Measurements from ENCODE around the gene THSD4. TPM values are rescaled to one million over a fixed set of nuclear protein-coding genes. Genes with fewer than 3 reads are reported as not detected.

THSD4 gene
- total and polyA plus RNA-seq, 5 donors from 2014 or later: not detected

DNA sequence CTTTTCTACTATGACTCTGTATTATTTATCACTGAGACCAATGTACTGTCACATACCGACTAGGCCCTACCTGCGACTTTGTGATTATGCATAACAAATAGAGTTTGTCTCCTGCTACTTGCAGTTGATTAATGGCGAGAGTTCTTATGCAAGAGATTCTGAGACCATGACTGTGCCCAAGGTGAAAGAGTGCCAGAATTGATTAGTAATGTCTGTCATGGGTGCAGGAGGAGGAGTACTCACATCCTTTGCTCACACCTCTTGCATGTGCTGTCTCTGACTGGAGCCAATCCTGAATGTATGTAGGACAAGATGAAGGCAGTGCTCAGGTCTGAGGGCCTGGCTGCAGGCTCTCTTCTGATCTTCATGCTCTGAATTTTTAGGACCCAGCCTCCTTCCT lies 260.7 kb downstream of the THSD4 start:
- H3K9me3 ChIP-seq (ENCODE audit: control insufficient read depth in 2 of 2, low read length in 2 of 2): peaks cover 2 to 8% of the 10 kb centered on the region in 2 experiments
- H3K27me3 ChIP-seq (ENCODE audit: control insufficient read depth, insufficient read depth, low read length): no peaks in the 10 kb centered on the region
- Mint-ChIP-seq H3K27me3 (peaks cover 5% of the 10 kb centered on the region), H3K4me3 (no peak overlapping the region), H3K27ac (no peak overlapping the region), H3K9me3 (peaks cover 0 to 29% (median 8%) of the 10 kb centered on the region in 7 donors), H3K4me1 (peaks cover 13 to 58% (median 35%) of the 10 kb centered on the region in 4 donors), H3K36me3 (peaks cover 8% of the 10 kb centered on the region)
- peaks cover 24% of the 10 kb centered on the region for H3K4me1 ChIP-seq (ENCODE audit: control insufficient read depth, insufficient read depth, low read length, poor library complexity, severe bottlenecking)
- H3K36me3 ChIP-seq (ENCODE audit: control insufficient read depth, insufficient read depth, low read length): no peaks in the 10 kb centered on the region
- H3K27ac ChIP-seq (ENCODE audit: insufficient read depth, low read length, poor library complexity, severe bottlenecking): no peak overlapping the region
- H3K4me3 ChIP-seq (ENCODE audit: low read depth, low read length): no peak overlapping the region
- DNase-seq (no peak), ATAC-seq (ENCODE audit: low read depth in 2 of 2) (no peak)

DNA sequence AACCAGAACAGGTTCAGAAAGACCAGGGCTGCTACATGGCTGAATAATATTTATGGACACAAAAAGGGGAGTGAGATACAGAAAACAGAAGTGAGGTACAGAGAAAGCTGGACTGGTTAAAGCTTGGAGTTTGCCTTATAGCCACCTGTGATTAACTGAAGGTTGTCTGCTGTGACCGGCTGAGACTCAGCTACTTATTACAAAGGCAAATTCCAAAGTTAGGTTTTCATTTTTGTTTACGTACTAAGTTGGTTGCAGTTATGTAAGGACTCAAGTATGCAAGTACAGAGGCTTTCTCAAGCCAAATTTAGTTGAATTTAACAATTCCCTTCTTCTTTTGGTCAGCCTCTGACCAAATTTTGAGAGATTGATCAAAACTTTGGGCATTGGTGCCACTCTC lies 264.6 kb downstream of the THSD4 start:
- no peak overlapping the region for H3K4me3 ChIP-seq (ENCODE audit: low read depth, low read length)
- Mint-ChIP-seq H3K27ac (no peak overlapping the region), H3K4me3 (no peak overlapping the region), H3K4me1 (peaks cover 0 to 20% (median 14%) of the 10 kb centered on the region in 4 donors), H3K9me3 (peaks cover 0 to 11% (median 4%) of the 10 kb centered on the region in 7 donors), H3K36me3 (peaks cover 8% of the 10 kb centered on the region), H3K27me3 (peaks cover 5% of the 10 kb centered on the region)
- DNase-seq: no peak
- H3K27ac ChIP-seq (ENCODE audit: insufficient read depth, low read length, poor library complexity, severe bottlenecking): no peak overlapping the region
- ATAC-seq (ENCODE audit: low read depth in 2 of 2): no peak
- no peaks in the 10 kb centered on the region for H3K27me3 ChIP-seq (ENCODE audit: control insufficient read depth, insufficient read depth, low read length)
- H3K4me1 ChIP-seq (ENCODE audit: control insufficient read depth, insufficient read depth, low read length, poor library complexity, severe bottlenecking): peaks cover 1% of the 10 kb centered on the region
- H3K36me3 ChIP-seq (ENCODE audit: control insufficient read depth, insufficient read depth, low read length): no peaks in the 10 kb centered on the region
- H3K9me3 ChIP-seq (ENCODE audit: control insufficient read depth in 2 of 2, low read length in 2 of 2): no peaks in the 10 kb centered on the region

GRCh38 chr15:71380345-71380744 lies 265.1 kb downstream of the THSD4 start:
- Histone ChIP-seq H3K27me3 (ENCODE audit: control insufficient read depth, insufficient read depth, low read length) (no peaks in the 10 kb centered on the region), H3K4me3 (ENCODE audit: low read depth, low read length) (no peak overlapping the region), H3K27ac (ENCODE audit: insufficient read depth, low read length, poor library complexity, severe bottlenecking) (no peak overlapping the region), H3K36me3 (ENCODE audit: control insufficient read depth, insufficient read depth, low read length) (no peaks in the 10 kb centered on the region), H3K4me1 (ENCODE audit: control insufficient read depth, insufficient read depth, low read length, poor library complexity, severe bottlenecking) (no peaks in the 10 kb centered on the region), H3K9me3 (ENCODE audit: control insufficient read depth in 2 of 2, low read length in 2 of 2) (no peaks in the 10 kb centered on the region)
- DNase-seq: no peak
- Mint-ChIP-seq H3K4me1 (peaks cover 0 to 16% (median 9%) of the 10 kb centered on the region in 4 donors), H3K27me3 (peaks cover 3% of the 10 kb centered on the region), H3K36me3 (peaks cover 8% of the 10 kb centered on the region), H3K27ac (no peak overlapping the region), H3K4me3 (no peak overlapping the region), H3K9me3 (peaks cover 0 to 11% (median 2%) of the 10 kb centered on the region in 7 donors)
- no peak for ATAC-seq (ENCODE audit: low read depth in 2 of 2)

DNA sequence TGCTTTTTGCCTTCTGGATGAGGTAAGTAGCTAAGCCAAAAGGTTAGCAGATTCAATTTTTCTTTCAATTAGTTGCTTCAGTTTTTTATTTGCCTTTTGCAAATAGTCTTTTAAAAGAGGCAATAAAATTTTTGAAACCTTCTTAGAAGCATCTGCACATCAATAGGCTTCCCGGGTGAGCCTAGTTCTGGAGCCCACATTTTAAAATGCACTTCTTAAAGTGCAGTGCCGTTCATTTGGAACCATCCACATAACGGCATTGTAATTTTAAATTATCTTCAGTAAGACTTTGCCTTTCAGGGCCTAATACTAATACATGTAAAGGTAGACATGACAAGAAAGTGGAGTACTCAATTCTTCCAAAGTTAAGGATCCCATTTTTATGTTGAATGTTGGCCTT lies 269.2 kb downstream of the THSD4 start:
- Mint-ChIP-seq H3K4me3 (no peak overlapping the region), H3K9me3 (peaks cover 0 to 5% (median 0%) of the 10 kb centered on the region in 7 donors), H3K4me1 (peaks cover 0 to 11% (median 4%) of the 10 kb centered on the region in 4 donors), H3K27me3 (peaks cover 16% of the 10 kb centered on the region), H3K27ac (peak overlapping the region in 1 of 3 donors; percentile 10), H3K36me3 (no peaks in the 10 kb centered on the region)
- Histone ChIP-seq H3K36me3 (ENCODE audit: control insufficient read depth, insufficient read depth, low read length) (no peaks in the 10 kb centered on the region), H3K9me3 (ENCODE audit: control insufficient read depth in 2 of 2, low read length in 2 of 2) (no peaks in the 10 kb centered on the region), H3K27ac (ENCODE audit: insufficient read depth, low read length, poor library complexity, severe bottlenecking) (no peak overlapping the region), H3K4me1 (ENCODE audit: control insufficient read depth, insufficient read depth, low read length, poor library complexity, severe bottlenecking) (no peaks in the 10 kb centered on the region), H3K27me3 (ENCODE audit: control insufficient read depth, insufficient read depth, low read length) (peaks cover 16% of the 10 kb centered on the region), H3K4me3 (ENCODE audit: low read depth, low read length) (no peak overlapping the region)
- ATAC-seq (ENCODE audit: low read depth in 2 of 2): no peak
- no peak for DNase-seq

GRCh38 chr15:71385026-71385425 lies 269.8 kb downstream of the THSD4 start:
- Histone ChIP-seq H3K4me3 (ENCODE audit: low read depth, low read length) (no peak overlapping the region), H3K27me3 (ENCODE audit: control insufficient read depth, insufficient read depth, low read length) (peaks cover 16% of the 10 kb centered on the region), H3K36me3 (ENCODE audit: control insufficient read depth, insufficient read depth, low read length) (no peaks in the 10 kb centered on the region), H3K9me3 (ENCODE audit: control insufficient read depth in 2 of 2, low read length in 2 of 2) (no peaks in the 10 kb centered on the region), H3K4me1 (ENCODE audit: control insufficient read depth, insufficient read depth, low read length, poor library complexity, severe bottlenecking) (no peaks in the 10 kb centered on the region), H3K27ac (ENCODE audit: insufficient read depth, low read length, poor library complexity, severe bottlenecking) (no peak overlapping the region)
- ATAC-seq (ENCODE audit: low read depth in 2 of 2): no peak
- no peak for DNase-seq
- no peak overlapping the region for H3K4me3 Mint-ChIP-seq
- H3K4me1 Mint-ChIP-seq: peaks cover 0 to 11% (median 4%) of the 10 kb centered on the region in 4 donors
- peaks cover 0 to 5% (median 0%) of the 10 kb centered on the region in 7 donors for H3K9me3 Mint-ChIP-seq
- peak overlapping the region in 1 of 3 donors; percentile 10 for H3K27ac Mint-ChIP-seq
- H3K36me3 Mint-ChIP-seq: no peaks in the 10 kb centered on the region
- H3K27me3 Mint-ChIP-seq: peaks cover 16% of the 10 kb centered on the region

DNA sequence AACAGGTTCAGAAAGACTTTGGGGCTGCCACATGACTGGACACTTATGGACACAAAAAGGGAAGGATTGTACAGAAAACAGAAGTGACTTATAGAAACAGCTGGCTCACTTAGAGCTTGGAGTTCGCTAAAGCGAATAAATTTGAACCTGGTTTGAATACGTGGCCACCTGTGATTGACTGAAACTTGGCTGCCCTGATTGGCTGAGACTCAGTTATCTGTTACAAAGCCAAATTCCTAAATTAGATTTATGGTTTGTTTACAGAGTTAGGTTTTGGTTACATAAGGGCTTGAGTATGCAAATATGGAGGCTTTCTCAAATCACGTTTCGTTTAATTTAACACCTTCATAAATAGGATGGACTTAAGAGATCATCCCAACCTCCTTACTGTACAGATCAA lies 270.2 kb downstream of the THSD4 start:
- peaks cover 0 to 11% (median 4%) of the 10 kb centered on the region in 4 donors for H3K4me1 Mint-ChIP-seq
- ATAC-seq (ENCODE audit: low read depth in 2 of 2): no peak
- H3K36me3 ChIP-seq (ENCODE audit: control insufficient read depth, insufficient read depth, low read length): no peaks in the 10 kb centered on the region
- H3K27me3 ChIP-seq (ENCODE audit: control insufficient read depth, insufficient read depth, low read length): peaks cover 16% of the 10 kb centered on the region
- peaks cover 0 to 6% (median 0%) of the 10 kb centered on the region in 7 donors for H3K9me3 Mint-ChIP-seq
- peaks cover 16% of the 10 kb centered on the region for H3K27me3 Mint-ChIP-seq
- no peaks in the 10 kb centered on the region for H3K4me1 ChIP-seq (ENCODE audit: control insufficient read depth, insufficient read depth, low read length, poor library complexity, severe bottlenecking)
- H3K9me3 ChIP-seq (ENCODE audit: control insufficient read depth in 2 of 2, low read length in 2 of 2): no peaks in the 10 kb centered on the region
- H3K4me3 ChIP-seq (ENCODE audit: low read depth, low read length): no peak overlapping the region
- DNase-seq: no peak
- no peaks in the 10 kb centered on the region for H3K36me3 Mint-ChIP-seq
- no peak overlapping the region for H3K27ac ChIP-seq (ENCODE audit: insufficient read depth, low read length, poor library complexity, severe bottlenecking)
- H3K27ac Mint-ChIP-seq: peak overlapping the region in 1 of 3 donors; percentile 10
- no peak overlapping the region for H3K4me3 Mint-ChIP-seq

- DNase-seq (no peak), ATAC-seq (ENCODE audit: low read depth in 2 of 2) (no peak)
- no peaks in the 10 kb centered on the region for H3K9me3 ChIP-seq (ENCODE audit: control insufficient read depth in 2 of 2, low read length in 2 of 2)
- H3K27ac ChIP-seq (ENCODE audit: insufficient read depth, low read length, poor library complexity, severe bottlenecking): no peak overlapping the region
- H3K4me1 Mint-ChIP-seq: peaks cover 0 to 11% (median 4%) of the 10 kb centered on the region in 4 donors
- H3K9me3 Mint-ChIP-seq: peaks cover 0 to 6% (median 0%) of the 10 kb centered on the region in 7 donors
- no peak overlapping the region for H3K4me3 Mint-ChIP-seq
- H3K27ac Mint-ChIP-seq: no peak overlapping the region
- H3K36me3 Mint-ChIP-seq: no peaks in the 10 kb centered on the region
- peaks cover 16% of the 10 kb centered on the region for H3K27me3 ChIP-seq (ENCODE audit: control insufficient read depth, insufficient read depth, low read length)
- peaks cover 16% of the 10 kb centered on the region for H3K27me3 Mint-ChIP-seq
- H3K36me3 ChIP-seq (ENCODE audit: control insufficient read depth, insufficient read depth, low read length): no peaks in the 10 kb centered on the region
- H3K4me1 ChIP-seq (ENCODE audit: control insufficient read depth, insufficient read depth, low read length, poor library complexity, severe bottlenecking): no peaks in the 10 kb centered on the region
- H3K4me3 ChIP-seq (ENCODE audit: low read depth, low read length): no peak overlapping the region
These were observed 270.7 kb downstream of the THSD4 start for GRCh38 chr15:71386005-71386404.

DNA sequence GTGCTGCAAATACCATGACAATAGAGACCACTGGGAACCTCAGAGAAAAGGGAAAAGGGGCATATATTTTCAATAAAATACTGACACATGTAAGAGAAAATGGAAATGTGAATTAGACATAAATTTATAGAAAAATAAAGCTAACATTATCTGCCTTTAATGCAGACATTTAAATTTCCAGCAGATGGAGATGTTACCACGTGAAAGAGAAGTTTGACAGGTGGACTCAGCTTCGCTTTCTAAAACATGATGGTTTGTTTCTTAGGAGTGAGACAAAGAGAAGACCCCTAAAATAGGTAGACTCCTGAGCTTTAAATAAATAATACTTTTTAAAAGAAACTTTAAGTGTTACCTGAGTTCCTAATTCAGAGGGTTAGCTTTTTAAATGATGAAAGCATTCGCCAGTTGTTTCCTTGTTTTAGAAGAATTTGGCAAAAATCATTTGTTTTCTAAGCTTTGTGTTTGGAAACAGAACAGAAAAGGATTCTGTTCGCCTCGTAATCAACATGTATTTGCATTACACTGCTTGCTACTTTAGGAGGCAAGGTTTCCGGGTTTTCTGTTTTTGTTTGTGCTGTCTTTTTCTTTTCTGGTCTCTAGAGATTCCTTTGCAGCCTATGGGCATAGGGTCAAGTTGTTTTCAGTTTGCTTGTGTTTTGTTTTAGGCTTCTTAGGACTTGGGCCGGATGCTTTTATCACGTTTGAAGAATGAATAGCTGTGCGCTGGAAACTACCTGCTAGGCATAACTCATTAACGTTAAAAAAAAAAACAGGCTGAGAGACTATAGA lies 271.4 kb downstream of the THSD4 start:
- Mint-ChIP-seq H3K27me3 (peaks cover 16% of the 10 kb centered on the region), H3K9me3 (peaks cover 0 to 6% (median 2%) of the 10 kb centered on the region in 7 donors), H3K27ac (no peak overlapping the region), H3K36me3 (no peaks in the 10 kb centered on the region), H3K4me1 (peaks cover 0 to 11% (median 4%) of the 10 kb centered on the region in 4 donors), H3K4me3 (no peak overlapping the region)
- Histone ChIP-seq H3K9me3 (ENCODE audit: control insufficient read depth in 2 of 2, low read length in 2 of 2) (no peaks in the 10 kb centered on the region), H3K4me1 (ENCODE audit: control insufficient read depth, insufficient read depth, low read length, poor library complexity, severe bottlenecking) (no peaks in the 10 kb centered on the region), H3K27ac (ENCODE audit: insufficient read depth, low read length, poor library complexity, severe bottlenecking) (no peak overlapping the region), H3K27me3 (ENCODE audit: control insufficient read depth, insufficient read depth, low read length) (peaks cover 16% of the 10 kb centered on the region), H3K36me3 (ENCODE audit: control insufficient read depth, insufficient read depth, low read length) (no peaks in the 10 kb centered on the region), H3K4me3 (ENCODE audit: low read depth, low read length) (no peak overlapping the region)
- ATAC-seq (ENCODE audit: low read depth in 2 of 2): no peak
- DNase-seq: peak in 1 of 3 donors; percentile 23
